HuH-7.5 (cell line): ENCODE data around the gene OR51Q1.

Source experiments
- DNase-seq: peaks from one replicate; pipeline ENCODE4 v3.0.0; 2011; ENCODE audit warnings: low spot score

The OR51Q1 gene

DNA sequence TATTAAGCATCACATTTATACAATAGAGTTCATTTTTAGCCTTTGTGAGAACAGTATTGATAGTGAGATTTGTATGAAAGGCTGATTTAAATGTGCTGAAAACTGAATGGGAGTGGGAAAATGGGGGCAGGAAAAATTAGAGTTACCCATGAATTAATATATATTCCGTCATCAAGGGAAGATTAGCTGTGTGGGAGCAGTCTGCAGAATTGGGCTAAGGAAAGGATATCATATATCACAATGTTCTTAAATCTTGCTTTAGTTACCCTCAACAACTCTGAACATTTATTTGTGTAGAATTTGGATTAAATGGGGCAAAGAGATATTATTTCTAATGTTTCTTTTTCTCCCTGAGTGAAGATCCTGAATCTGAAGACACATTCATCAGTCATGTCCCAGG is at the start of gene OR51Q1:
OR51Q1 (plus strand) TSS at position 301 of the 400 bp plus-strand sequence; CDS start at position 391, 90 bp downstream.
- DNase-seq: no peak

GRCh38 chr11:5380740-5381342 is 41.1 kb upstream of the OR51Q1 start:
- DNase-seq: peak; percentile 14

DNA sequence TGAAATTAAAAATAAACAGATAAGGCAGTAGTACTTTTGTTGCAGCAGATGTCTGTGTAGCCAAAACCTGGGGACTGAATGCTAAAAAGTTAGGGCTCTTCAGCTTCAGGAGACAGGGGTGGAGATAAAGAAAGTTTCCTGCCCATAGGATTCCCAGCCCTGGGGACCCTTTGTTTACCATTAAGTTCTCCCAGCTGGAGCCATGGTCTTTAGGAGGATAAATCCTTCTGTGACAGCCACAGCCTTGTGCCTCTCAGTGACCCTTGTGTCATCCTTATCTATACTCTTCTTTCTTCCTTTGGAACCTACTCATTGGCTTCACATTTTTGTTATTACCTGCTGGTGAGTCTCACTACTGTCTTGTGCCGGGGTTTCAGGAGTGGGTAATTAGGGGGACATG is 38.3 kb upstream of the OR51Q1 start, which contains the start of gene OR51M1:
OR51M1 (plus strand) TSS at position 237 of the 400 bp plus-strand sequence. CDS start 5,587 bp downstream, outside the sequence.
- no peak for DNase-seq

- no peak for DNase-seq
Measured at GRCh38 chr11:5384335-5384734, 37.6 kb upstream of the OR51Q1 start.

- no peak for DNase-seq
Measured at GRCh38 chr11:5390210-5390609, 31.7 kb upstream of the OR51Q1 start.

DNA sequence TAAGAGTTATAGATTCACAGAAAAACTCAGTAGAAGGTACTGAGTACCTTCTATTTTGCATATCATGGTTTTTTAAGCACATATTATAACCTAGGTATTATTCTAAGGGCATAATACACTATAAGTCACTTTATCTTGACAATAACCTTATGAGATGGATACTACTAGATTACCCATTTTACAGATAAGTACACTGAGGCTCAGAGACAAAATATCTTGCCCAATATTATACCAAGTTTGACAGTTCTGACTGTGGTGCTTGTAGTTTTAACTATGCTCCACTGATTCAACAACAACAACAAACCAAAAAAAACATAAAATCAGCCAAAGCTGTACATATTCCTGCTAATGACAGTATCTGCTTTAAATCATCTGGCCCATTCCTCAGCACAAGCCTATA is 27.8 kb upstream of the OR51Q1 start:
- DNase-seq: no peak

DNA sequence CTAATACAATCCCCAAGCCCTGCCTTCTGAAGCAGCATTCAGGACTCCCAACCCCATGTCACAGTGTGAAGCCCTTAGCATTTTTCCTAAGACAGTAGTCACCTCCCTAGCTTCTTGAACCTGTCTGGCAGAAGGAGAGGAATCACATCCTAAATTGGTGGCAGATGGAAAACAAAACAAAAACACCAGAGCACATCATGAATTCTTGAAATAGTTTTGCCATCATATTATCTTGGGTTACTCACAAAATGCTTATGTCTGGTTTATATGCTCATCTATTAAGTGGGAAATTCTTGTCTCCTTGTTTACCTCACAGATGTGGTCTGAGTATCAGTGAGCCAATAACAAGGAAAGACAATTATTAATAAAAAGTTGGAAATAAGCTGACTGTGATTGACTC is 23.0 kb upstream of the OR51Q1 start:
- DNase-seq: no peak

- no peak for DNase-seq
Measured at GRCh38 chr11:5405173-5405572, 16.7 kb upstream of the OR51Q1 start.

DNA sequence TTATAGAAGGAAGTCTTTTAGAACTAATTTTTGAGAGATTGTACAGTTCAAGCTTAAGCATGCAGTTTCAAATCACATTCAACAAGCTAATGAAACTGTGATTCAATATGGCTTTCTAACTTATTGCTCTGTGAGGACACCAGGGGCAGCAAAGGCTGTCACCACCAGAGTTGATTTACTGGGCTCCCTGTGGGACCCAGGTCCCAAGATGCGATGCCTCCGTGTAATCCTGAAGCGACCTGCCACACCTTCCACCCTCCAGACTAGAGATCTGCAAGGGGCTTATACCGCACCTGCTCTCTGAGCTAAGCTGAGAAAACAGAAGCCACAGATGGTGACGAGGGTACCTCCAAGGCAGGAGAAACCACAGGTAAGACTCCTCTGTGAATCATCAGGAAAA is 918 bp upstream of the OR51Q1 start:
- no peak for DNase-seq

DNA sequence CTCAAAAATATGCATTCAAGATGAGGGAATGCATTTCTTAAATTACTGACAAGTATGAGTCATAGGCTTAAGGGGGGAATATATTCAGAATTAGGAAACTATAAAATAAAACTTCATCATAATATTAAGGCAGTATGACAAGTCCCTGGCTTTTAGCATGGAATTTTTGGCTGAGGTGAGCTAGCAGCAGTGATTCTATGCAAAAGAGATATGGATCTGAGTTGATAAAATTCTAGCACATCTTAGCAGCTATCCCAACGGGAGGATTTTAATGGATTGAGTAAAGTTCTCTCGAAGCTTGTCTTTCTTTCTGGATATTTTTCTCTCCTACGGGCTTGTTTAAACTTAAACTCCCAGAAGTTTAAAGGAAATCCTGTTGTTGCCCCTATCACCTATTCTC is 1.2 kb downstream of the OR51Q1 start:
- DNase-seq: no peak

DNA sequence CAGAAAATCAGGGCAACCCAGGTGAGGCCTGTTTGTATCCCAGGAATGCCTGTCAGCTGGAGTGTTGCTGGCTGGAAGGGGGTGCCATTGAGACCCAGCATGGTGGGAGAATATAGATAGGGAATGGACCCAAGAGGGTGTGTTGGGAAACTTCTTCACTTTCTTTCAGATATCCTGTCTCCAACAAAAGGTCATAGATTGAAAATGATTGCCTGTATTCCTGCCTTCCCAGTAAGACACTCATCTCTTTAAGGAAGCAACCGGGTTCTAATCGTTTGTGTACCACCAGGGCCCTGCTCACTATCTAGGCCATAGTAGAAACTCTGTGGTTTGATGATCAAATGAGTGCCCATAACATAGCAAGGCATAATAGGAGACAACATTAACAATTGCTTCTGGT is 19.5 kb downstream of the OR51Q1 start, which contains the start of gene OR51I1:
OR51I1 (minus strand) TSS at position 101 of the 400 bp plus-strand sequence; CDS start at position 101, 0 bp downstream.
- no peak for DNase-seq

DNA sequence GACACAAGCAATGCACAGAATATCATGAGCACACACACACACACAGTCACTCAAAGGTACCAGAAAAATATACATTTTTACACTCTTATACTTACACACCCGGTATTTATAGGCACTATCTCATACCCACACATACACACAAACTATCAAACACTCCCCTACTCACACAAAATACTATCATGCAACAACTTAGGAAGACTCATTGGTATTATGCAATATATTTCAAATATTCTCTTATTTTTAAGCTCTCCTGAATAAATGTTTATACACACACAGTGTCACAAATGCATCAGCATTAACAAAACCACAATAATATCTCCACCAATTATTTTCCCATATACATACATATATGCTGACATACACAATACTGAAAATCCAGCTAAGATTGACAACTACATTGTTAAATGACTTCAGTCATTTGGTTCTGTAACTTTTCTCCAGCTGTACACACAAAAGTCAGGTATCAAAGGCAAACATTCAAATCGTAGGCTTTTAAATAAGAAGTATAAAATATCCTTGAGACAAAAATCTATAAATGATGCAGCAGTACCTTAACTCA is 22.0 kb downstream of the OR51Q1 start:
- DNase-seq: no peak

DNA sequence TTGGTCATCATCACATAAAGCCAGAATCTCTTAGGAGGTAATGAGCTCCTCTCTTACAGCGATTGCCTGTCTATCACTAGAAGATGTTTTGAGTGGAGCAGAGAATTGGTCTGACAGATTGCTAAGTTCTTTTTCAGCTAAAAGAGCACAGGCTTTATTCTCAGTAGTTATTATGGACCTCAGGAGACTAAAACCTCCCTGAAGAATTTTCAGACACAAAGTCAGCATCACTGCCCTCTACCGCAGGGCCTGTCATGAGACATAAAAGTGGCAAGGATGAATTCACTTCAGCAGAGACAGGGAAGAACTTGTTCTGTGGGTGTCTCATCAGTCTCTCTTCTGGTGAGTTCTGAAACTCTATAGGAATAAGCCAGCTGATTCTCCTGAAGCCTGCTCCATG is 27.1 kb downstream of the OR51Q1 start, which contains the start of gene OR51I2:
OR51I2 (plus strand) TSS at position 301 of the 400 bp plus-strand sequence. CDS start 4,166 bp downstream, outside the sequence.
- no peak for DNase-seq

DNA sequence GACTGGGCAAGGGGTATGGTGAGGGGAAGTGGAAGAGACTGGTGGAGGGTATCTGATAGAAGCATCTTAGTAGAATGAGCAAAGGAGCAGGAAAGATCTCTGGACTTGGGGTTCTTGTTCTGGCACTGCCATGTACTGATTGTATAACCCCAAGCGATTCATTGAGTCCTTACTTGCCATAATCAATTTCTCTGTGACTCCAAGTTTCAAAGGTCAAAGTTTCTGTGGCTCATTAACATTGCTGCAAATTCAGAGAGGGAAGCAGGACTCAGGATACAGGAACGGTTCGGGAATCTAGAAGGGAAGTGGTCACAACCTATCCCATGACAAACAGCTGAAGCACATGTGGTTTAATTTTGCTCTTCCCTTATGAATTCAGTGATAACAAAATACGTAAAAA is 27.5 kb downstream of the OR51Q1 start:
- DNase-seq: no peak

DNA sequence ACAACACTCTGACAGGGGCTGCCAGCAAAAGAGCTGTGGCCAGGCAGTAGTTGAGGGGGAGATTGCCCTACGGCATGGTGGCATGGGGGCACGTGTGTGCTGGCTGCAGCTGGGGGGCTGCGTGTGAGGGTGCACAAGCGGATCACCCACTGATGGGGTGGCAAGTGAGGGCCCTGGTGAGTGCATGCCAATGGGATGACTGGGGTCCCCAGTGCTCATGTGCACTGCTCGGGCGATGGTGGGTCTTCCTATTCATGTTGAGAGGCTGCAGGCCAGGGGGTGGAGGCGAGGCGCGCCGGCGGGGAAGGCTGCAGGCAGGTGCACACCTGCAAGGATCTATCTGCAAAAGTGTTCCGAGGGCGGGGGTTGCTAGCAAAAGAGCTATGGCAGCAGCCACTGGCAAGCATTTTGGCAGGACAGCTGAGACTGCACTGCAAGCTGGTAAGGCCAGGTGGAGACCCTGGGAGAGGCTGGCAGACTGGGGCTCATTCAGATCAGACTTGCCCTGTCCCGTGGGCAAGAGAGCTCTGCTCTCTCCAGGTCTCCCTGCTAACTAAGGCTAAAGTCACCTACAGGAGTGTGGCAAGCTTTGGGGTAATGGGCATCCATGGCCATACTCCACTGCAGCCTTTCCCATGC is 39.2 kb downstream of the OR51Q1 start:
- no peak for DNase-seq

- no peak for DNase-seq
Measured at GRCh38 chr11:5467527-5467926, 45.6 kb downstream of the OR51Q1 start.
